Testis (tissue), 3 donors: Measurements from ENCODE around the gene KIF21B. TPM values are rescaled to one million over a fixed set of nuclear protein-coding genes. Genes with fewer than 3 reads are reported as not detected.

Experiments
- DNase-seq: peaks from one replicate; pipeline ENCODE4 v3.0.0-alpha.2; 2019
- H3K27ac ChIP-seq, 2 donors: fragments of 200-600 bp; sonication (generic); one replicate each; pipeline ENCODE4 v1.5.1; 2019
- H3K27me3 ChIP-seq: fragments of 200-600 bp; sonication (generic); one replicate; pipeline ENCODE4 v1.5.1; 2019
- H3K36me3 ChIP-seq: fragments of 200-600 bp; sonication (generic); one replicate; pipeline ENCODE4 v1.5.1; 2017; ENCODE audit warnings: low read depth; ENCODE audit errors: missing control alignments
- H3K4me1 ChIP-seq: fragments of 200-600 bp; sonication (generic); one replicate; pipeline ENCODE4 v1.5.1; 2019
- H3K4me3 ChIP-seq, 2 donors: fragments of 200-600 bp; sonication (generic); one replicate each; pipeline ENCODE4 v1.5.1; 2017 to 2019
- H3K9me3 ChIP-seq: fragments of 200-600 bp; sonication (generic); one replicate; pipeline ENCODE4 v1.5.1; 2017
- POLR2A ChIP-seq: fragments of 450-650 bp; IDR thresholded peaks from one replicate; pipeline ENCODE4 v1.6.1; 2017; ENCODE audit warnings: antibody characterized with exemption, mild to moderate bottlenecking, moderate library complexity
- WGBS, 2 donors: methylation state at CpG; one replicate each; pipeline ENCODE4 v1.1.5; 2018; 5-methylcytosine and 5-hydroxymethylcytosine counted together
- intact Hi-C: fragments of 100-400 bp; cut with DNase I; formaldehyde crosslinking; loops from one replicate; pipeline ENCODE4 v1.15.1; 2023; ENCODE audit warnings: low total_unique reads
- polyA plus RNA-seq: library from polyadenylated mRNA; stranded (reverse); fragments of 350-450 nt; fragmentation: Illumina TruSeq; extraction: RNeasy Lipid Tissue Mini Kit (QIAGEN cat#74804); gene quantifications from one replicate; pipeline ENCODE4 v1.2.3, GENCODE V29; 2014; ENCODE audit warnings: low read depth, low replicate concordance; ENCODE audit not compliant: insufficient read depth
- total RNA-seq, 2 donors: library from RNA; depleted of rRNA; stranded (reverse); fragments of >200 nt; gene quantifications; one replicate each; pipeline ENCODE4 v1.2.3, GENCODE V29; 2016
- TF ChIP-seq, protein P1 (sequence below), 3 experiments: fragments of 450-650 bp in 2 of 3; fragments of 200-600 bp in 1 of 3; sonication (generic) in 1 of 3; IDR thresholded peaks; one replicate each; pipeline ENCODE4 v1.5.1; 2016 to 2019; ENCODE audit warnings: antibody characterized with exemption in 3 of 3, mild to moderate bottlenecking in 2 of 3, moderate library complexity in 1 of 3

The KIF21B gene
- total and polyA plus RNA-seq, 3 donors from 2014 or later, result 23.3 to 32.7 (median 32.3) TPM

- H3K4me3 ChIP-seq, result no peak overlapping the region
- H3K27me3 ChIP-seq, result no peaks in the 10 kb centered on the region
- 64 to 74% methylated on average over 11 to 15 of the region's 15 CpGs for WGBS, 2 donors
- H3K4me1 ChIP-seq, result no peaks in the 10 kb centered on the region
- H3K9me3 ChIP-seq, result no peaks in the 10 kb centered on the region
- no peak for DNase-seq
- no peak overlapping the region for H3K27ac ChIP-seq
- intact Hi-C loops, result no loop called here
- H3K36me3 ChIP-seq, result no peaks in the 10 kb centered on the region
- no peak for TF ChIP-seq POLR2A
- TF ChIP-seq, protein P1, sequence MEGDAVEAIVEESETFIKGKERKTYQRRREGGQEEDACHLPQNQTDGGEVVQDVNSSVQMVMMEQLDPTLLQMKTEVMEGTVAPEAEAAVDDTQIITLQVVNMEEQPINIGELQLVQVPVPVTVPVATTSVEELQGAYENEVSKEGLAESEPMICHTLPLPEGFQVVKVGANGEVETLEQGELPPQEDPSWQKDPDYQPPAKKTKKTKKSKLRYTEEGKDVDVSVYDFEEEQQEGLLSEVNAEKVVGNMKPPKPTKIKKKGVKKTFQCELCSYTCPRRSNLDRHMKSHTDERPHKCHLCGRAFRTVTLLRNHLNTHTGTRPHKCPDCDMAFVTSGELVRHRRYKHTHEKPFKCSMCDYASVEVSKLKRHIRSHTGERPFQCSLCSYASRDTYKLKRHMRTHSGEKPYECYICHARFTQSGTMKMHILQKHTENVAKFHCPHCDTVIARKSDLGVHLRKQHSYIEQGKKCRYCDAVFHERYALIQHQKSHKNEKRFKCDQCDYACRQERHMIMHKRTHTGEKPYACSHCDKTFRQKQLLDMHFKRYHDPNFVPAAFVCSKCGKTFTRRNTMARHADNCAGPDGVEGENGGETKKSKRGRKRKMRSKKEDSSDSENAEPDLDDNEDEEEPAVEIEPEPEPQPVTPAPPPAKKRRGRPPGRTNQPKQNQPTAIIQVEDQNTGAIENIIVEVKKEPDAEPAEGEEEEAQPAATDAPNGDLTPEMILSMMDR (IDR thresholded peaks at IDR 0.05), result no peak
Measured at GRCh38 chr1:200959411-200959921, 64.0 kb downstream of the KIF21B start.

DNA sequence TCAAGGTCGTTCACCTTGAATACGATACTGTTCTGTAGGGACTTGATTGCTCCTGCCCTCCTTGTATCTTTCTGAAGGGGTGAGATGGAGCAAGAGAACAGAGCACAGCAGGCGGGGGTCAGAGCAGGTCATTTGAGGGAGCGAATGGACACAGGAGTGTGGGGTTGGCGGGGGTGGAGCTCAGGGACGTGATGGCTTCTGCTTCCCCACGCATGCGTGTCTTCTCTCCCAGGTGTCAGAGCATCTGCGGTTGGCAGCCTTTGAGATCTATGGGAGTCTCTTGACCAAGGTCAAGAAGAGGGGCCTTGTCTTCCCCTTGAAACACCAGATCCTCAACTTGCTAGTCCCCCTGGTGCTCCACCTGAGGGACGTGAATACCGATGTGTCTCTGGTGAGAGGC, 64.9 kb downstream of the KIF21B start:
- Histone ChIP-seq H3K27me3 (no peaks in the 10 kb centered on the region), H3K4me3 (no peak overlapping the region), H3K27ac (no peak overlapping the region), H3K4me1 (no peaks in the 10 kb centered on the region), H3K9me3 (no peaks in the 10 kb centered on the region), H3K36me3 (no peaks in the 10 kb centered on the region)
- no peak for DNase-seq
- no peak for TF ChIP-seq POLR2A
- TF ChIP-seq, protein P1 (IDR thresholded peaks at IDR 0.05), result no peak
- intact Hi-C loops, result no loop called here
- WGBS, 2 donors, result 73 to 86% methylated on average over 11 of the region's 11 CpGs

GRCh38 chr1:200954434-200954833, 69.1 kb downstream of the KIF21B start:
- WGBS, 2 donors, result 76 to 78% methylated on average over 3 of the region's 3 CpGs

GRCh38 chr1:200951016-200951415, 72.5 kb downstream of the KIF21B start:
- WGBS, 2 donors, result 90 to 97% methylated on average over 2 of the region's 2 CpGs
- Histone ChIP-seq H3K27me3 (no peaks in the 10 kb centered on the region), H3K4me1 (no peaks in the 10 kb centered on the region), H3K27ac (no peak overlapping the region), H3K9me3 (no peaks in the 10 kb centered on the region), H3K4me3 (no peak overlapping the region), H3K36me3 (no peaks in the 10 kb centered on the region)
- TF ChIP-seq, protein P1 (IDR thresholded peaks at IDR 0.05), result no peak
- no peak for TF ChIP-seq POLR2A
- DNase-seq, result no peak
- intact Hi-C loops, result no loop called here

More at GRCh38 chr1:200954434-200954833, 69.1 kb downstream of the KIF21B start:
- H3K4me3 ChIP-seq, result no peak overlapping the region
- no peak overlapping the region for H3K27ac ChIP-seq
- TF ChIP-seq, protein P1 (IDR thresholded peaks at IDR 0.05), result no peak
- TF ChIP-seq POLR2A, result no peak
- H3K27me3 ChIP-seq, result no peaks in the 10 kb centered on the region
- no peaks in the 10 kb centered on the region for H3K4me1 ChIP-seq
- intact Hi-C loops, result no loop called here
- DNase-seq, result no peak
- no peaks in the 10 kb centered on the region for H3K9me3 ChIP-seq
- H3K36me3 ChIP-seq, result no peaks in the 10 kb centered on the region

DNA sequence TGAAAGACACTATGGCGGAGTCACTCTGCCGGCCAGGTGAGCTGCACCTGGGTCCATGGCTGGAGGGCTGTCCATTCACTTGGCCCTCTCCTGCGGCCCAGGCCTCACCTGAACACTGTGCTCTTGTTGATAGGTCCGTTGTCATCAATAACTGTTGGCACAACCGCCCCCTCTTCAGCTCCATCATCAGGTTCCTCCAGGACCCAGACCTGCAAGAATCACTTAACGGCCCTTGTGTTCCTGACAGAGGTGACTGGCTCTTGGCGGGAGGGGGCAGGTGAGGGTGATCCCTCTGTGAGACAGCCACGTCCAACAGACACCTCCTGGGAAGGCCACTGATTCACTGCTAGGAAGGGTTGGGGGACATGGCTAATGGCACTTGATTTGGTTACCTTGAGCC, 73.9 kb downstream of the KIF21B start:
- Histone ChIP-seq H3K4me1 (no peaks in the 10 kb centered on the region), H3K4me3 (no peak overlapping the region), H3K36me3 (no peaks in the 10 kb centered on the region), H3K9me3 (no peaks in the 10 kb centered on the region), H3K27ac (no peak overlapping the region), H3K27me3 (no peaks in the 10 kb centered on the region)
- 95 to 97% methylated on average over 6 to 8 of the region's 8 CpGs for WGBS, 2 donors
- DNase-seq, result no peak
- intact Hi-C loops, result no loop called here
- no peak for TF ChIP-seq POLR2A
